Tibial artery (tissue), 4 donors: ENCODE data around the gene ZCCHC4.

Experiments
- DNase-seq, 2 donors: peaks; one replicate each; pipeline ENCODE4 v3.0.0-alpha.2; 2019
- H3K27ac ChIP-seq, 2 donors: fragments of 200-600 bp; sonication (generic) in 1 of 2; 1 replicate in 1 of 2; 2 replicates in 1 of 2; pipeline ENCODE4 v1.5.1; 2018 to 2019; ENCODE audit warnings: mild to moderate bottlenecking in 1 of 2
- H3K27me3 ChIP-seq, 2 donors: fragments of 200-600 bp; sonication (generic) in 1 of 2; one replicate each; pipeline versions ENCODE4 v1.5.1 to v1.6.0; 2016 to 2019
- H3K36me3 ChIP-seq, 3 donors: fragments of 200-600 bp; sonication (generic) in 2 of 3; one replicate each; pipeline ENCODE4 v1.5.1; 2016 to 2019; ENCODE audit warnings: mild to moderate bottlenecking in 2 of 3
- H3K4me1 ChIP-seq, 4 donors: fragments of 200-600 bp; sonication (generic) in 2 of 4; 1 replicate in 3 of 4; 2 replicates in 1 of 4; pipeline ENCODE4 v1.5.1; 2016 to 2019
- H3K4me3 ChIP-seq, 2 donors: fragments of 200-600 bp; sonication (generic) in 1 of 2; 1 replicate in 1 of 2; 2 replicates in 1 of 2; pipeline ENCODE4 v1.5.1; 2018 to 2019; ENCODE audit warnings: mild to moderate bottlenecking in 2 of 2
- H3K9me3 ChIP-seq, 3 donors: fragments of 200-600 bp; sonication (generic) in 1 of 3; one replicate each; pipeline ENCODE4 v1.5.1; 2016 to 2019
- intact Hi-C: fragments of 100-400 bp; cut with DNase I; formaldehyde crosslinking; loops from one replicate; pipeline ENCODE4 v1.15.0; 2023; ENCODE audit warnings: low total_unique reads
- TF ChIP-seq, protein P1 (sequence below), 2 experiments: fragments of 200-600 bp in 1 of 2; fragments of 450-650 bp in 1 of 2; IDR thresholded peaks; one replicate each; pipeline ENCODE4 v1.5.1; 2017 to 2019; ENCODE audit warnings: antibody characterized with exemption in 2 of 2, mild to moderate bottlenecking in 1 of 2, moderate library complexity in 1 of 2

The ZCCHC4 gene, protein sequence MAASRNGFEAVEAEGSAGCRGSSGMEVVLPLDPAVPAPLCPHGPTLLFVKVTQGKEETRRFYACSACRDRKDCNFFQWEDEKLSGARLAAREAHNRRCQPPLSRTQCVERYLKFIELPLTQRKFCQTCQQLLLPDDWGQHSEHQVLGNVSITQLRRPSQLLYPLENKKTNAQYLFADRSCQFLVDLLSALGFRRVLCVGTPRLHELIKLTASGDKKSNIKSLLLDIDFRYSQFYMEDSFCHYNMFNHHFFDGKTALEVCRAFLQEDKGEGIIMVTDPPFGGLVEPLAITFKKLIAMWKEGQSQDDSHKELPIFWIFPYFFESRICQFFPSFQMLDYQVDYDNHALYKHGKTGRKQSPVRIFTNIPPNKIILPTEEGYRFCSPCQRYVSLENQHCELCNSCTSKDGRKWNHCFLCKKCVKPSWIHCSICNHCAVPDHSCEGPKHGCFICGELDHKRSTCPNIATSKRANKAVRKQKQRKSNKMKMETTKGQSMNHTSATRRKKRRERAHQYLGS

DNA sequence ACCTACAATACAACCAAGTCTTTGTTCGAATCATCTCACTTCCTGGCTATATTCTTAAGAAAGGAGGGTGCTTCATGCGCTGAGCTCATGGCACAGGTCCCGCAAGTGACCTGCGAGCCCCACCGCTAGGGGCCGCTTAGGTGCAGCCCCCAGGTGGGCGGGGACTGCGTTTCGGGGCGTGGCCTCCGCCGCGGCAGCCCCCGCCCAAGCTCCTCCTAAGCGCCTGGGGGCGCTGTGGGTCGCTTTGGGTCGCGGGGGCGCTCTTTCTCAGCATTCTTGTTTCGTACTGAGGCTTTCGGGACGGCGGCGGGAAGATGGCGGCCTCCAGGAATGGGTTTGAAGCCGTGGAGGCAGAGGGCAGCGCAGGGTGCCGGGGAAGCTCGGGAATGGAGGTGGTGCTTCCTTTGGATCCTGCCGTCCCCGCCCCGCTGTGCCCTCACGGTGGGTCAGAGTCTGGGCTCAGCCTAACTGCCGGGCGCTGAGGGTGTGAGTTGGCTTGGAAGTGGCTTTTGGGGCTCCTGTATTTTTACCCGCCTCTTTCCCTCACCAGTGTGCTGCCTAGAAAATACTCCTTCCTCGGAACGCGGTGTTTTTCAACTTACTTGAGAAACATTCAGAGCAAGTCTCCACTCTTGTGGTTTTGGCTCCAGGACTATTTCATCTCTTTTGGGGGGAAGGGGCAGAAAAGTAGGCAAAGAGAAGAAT lies at the start of gene ZCCHC4:
Gene ZCCHC4, plus strand, starts transcription at position 279 of the 705 bp plus-strand sequence. Its CDS starts 36 bp downstream, at position 315.
- Histone ChIP-seq H3K27ac (peak within 1 kb of the TSS; percentile 67), H3K4me1 (peaks cover 0 to 10% (median 9%) of the 10 kb centered on the region in 4 donors), H3K36me3 (peaks cover 0 to 14% (median 6%) of the 10 kb centered on the region in 3 donors), H3K4me3 (peak within 1 kb of the TSS; percentile 60 to 83), H3K9me3 (no peaks in the 10 kb centered on the region), H3K27me3 (no peaks in the 10 kb centered on the region)
- TF ChIP-seq, protein P1, sequence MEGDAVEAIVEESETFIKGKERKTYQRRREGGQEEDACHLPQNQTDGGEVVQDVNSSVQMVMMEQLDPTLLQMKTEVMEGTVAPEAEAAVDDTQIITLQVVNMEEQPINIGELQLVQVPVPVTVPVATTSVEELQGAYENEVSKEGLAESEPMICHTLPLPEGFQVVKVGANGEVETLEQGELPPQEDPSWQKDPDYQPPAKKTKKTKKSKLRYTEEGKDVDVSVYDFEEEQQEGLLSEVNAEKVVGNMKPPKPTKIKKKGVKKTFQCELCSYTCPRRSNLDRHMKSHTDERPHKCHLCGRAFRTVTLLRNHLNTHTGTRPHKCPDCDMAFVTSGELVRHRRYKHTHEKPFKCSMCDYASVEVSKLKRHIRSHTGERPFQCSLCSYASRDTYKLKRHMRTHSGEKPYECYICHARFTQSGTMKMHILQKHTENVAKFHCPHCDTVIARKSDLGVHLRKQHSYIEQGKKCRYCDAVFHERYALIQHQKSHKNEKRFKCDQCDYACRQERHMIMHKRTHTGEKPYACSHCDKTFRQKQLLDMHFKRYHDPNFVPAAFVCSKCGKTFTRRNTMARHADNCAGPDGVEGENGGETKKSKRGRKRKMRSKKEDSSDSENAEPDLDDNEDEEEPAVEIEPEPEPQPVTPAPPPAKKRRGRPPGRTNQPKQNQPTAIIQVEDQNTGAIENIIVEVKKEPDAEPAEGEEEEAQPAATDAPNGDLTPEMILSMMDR (IDR thresholded peaks at IDR 0.05), result peak; percentile 91 to 98
- peak; percentile 90 to 94 for DNase-seq
- intact Hi-C loops, result loop anchor here (5.0 kb wide), 1 partner anchor 80 kb away; the partner anchor contains the start of gene PI4K2B

DNA sequence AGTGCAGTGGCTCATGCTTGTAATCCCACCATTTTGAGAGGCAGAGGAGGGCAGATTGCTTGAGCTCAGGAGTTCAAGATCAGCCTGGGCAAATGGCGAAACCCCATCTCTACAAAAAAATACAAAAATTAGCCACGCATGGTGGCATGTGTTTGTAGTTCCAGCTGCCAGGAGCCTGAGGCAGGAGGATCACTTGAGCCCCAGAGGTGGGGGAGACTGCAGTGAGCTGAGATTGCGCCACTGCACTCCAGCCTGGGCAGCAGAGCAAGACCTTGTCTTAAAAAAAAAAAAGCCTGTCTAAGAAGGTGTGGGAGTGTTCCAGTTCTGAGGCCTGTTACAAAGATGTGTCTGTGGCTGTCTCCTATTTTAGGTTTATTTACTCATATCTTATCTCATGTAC lies 40.7 kb upstream of the ZCCHC4 start:
- intact Hi-C loops, result no loop called here
- H3K4me3 ChIP-seq, result no peak overlapping the region
- H3K4me1 ChIP-seq, result no peaks in the 10 kb centered on the region
- peaks cover 12 to 30% (median 26%) of the 10 kb centered on the region in 3 donors for H3K36me3 ChIP-seq
- TF ChIP-seq, protein P1 (IDR thresholded peaks at IDR 0.05), result no peak
- H3K9me3 ChIP-seq, result no peaks in the 10 kb centered on the region
- H3K27ac ChIP-seq, result no peak overlapping the region
- no peaks in the 10 kb centered on the region for H3K27me3 ChIP-seq
- no peak for DNase-seq

DNA sequence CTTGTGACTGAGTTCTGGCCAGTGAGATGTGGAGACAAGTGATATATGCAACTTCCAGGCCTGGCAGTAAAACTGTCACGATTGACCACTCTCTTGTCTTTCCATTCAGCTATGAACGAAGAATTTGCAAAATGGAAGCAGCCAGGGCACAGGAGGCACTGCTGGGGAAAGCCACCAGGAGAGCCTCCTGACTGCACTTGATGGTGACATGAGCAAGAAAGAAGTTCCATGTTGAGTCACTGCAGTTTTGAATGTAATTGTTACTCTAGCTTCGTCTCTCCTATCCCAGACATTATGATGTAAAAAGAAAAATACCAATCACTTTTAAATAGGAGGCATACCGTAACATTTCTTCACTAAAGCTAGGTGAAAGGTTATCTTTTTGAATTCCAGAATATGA lies 32.4 kb upstream of the ZCCHC4 start:
- Histone ChIP-seq H3K27me3 (no peaks in the 10 kb centered on the region), H3K36me3 (peaks cover 19 to 24% (median 21%) of the 10 kb centered on the region in 3 donors), H3K27ac (no peak overlapping the region), H3K4me1 (no peaks in the 10 kb centered on the region), H3K4me3 (no peak overlapping the region), H3K9me3 (no peaks in the 10 kb centered on the region)
- intact Hi-C loops, result no loop called here
- no peak for DNase-seq
- TF ChIP-seq, protein P1 (IDR thresholded peaks at IDR 0.05), result no peak

DNA sequence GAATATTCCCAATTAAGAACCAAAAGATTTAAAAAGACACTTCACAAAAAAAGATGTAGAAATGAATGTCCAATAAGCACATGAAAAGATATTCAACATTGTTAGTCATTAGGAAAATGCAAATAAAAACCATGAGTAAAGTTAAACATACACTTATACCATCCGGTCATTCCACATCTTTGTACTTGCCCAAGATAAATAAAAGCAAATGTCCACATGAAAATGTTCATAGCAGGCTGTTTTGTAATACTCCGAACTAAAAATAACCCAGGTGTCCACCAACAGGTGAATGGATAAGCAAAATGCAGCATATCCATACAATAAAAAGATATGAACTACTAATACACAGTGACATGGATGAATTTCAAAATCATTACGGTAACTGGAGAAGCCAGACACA lies 28.6 kb upstream of the ZCCHC4 start:
- H3K27me3 ChIP-seq, result no peaks in the 10 kb centered on the region
- H3K9me3 ChIP-seq, result no peaks in the 10 kb centered on the region
- intact Hi-C loops, result no loop called here
- peaks cover 5 to 13% (median 12%) of the 10 kb centered on the region in 3 donors for H3K36me3 ChIP-seq
- DNase-seq, result no peak
- TF ChIP-seq, protein P1 (IDR thresholded peaks at IDR 0.05), result no peak
- no peak overlapping the region for H3K27ac ChIP-seq
- H3K4me1 ChIP-seq, result no peaks in the 10 kb centered on the region
- H3K4me3 ChIP-seq, result no peak overlapping the region

DNA sequence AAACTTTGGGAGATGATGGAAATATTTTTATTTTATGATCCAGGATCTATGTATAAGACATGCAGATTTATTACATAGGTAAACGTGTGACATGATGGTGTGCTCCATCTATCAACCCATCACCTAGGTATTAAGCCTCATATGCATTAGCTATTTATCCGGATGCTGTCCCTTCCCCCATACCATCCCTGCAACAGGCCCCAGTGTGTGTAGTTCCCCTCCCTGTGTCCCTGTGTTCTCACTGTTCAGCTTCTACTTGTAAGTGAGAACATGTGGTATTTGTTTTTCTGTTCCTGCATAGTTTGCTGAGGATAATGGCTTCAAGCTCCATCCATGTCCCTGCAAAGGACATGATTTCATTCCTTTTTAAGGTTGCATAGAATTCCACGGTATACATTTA lies 28.1 kb upstream of the ZCCHC4 start:
- no peak for DNase-seq
- Histone ChIP-seq H3K27ac (no peak overlapping the region), H3K4me1 (no peaks in the 10 kb centered on the region), H3K36me3 (peaks cover 5 to 13% (median 12%) of the 10 kb centered on the region in 3 donors), H3K9me3 (no peaks in the 10 kb centered on the region), H3K4me3 (no peak overlapping the region), H3K27me3 (no peaks in the 10 kb centered on the region)
- intact Hi-C loops, result no loop called here
- TF ChIP-seq, protein P1 (IDR thresholded peaks at IDR 0.05), result no peak
